ENCODE measurements around the gene RUNDC3A. TPM values are rescaled to one million over a fixed set of nuclear protein-coding genes. Genes with fewer than 3 reads are reported as not detected.
"Not testable (repeated sequence)": the region's sequence is repeated elsewhere in the genome, so short reads cannot be mapped to it uniquely, and the experiment has no call there.

The RUNDC3A gene
- total RNA-seq, 4 donors from 2014 or later, result 0.42 to 2.8 (median 1.7) TPM

DNA sequence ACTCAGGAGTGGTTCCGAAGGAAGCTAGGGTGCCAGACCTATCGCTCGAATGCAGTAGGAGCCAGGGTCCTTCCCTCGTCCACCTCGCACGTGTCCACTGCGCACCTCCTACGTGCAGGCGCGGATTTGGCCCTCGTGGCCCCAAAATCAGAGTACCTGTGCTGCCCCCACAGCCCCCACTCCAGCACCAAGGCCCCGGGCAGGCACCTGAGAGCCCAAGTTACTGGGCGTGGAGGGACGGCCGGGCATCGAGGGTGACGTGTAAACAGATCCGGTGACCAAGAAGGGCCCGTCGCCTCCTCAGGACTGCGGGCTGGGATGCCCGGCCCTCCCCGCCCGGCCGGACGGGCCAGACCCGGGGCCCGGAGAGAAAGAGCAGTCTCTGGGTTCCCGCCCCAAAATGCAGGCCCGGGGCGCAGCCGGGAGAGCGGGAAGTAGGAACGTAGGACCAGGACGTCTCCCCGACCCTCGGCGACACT lies 15.7 kb downstream of the RUNDC3A start:
- Histone ChIP-seq H3K27me3 (no peaks in the 10 kb centered on the region), H3K4me1 (peaks cover 27 to 42% (median 41%) of the 10 kb centered on the region in 4 donors), H3K9me3 (no peaks in the 10 kb centered on the region), H3K36me3 (peaks cover 24 to 39% (median 35%) of the 10 kb centered on the region in 4 donors), H3K4me3 (peak overlapping the region; percentile 80 to 100 (median 98)), H3K27ac (replicated peaks in 1 of 4) (peak overlapping the region; percentile 90 to 96 (median 94))
- no peak for DNase-seq (ENCODE audit: extremely low spot score)
- whole genome bisulfite sequencing, result no CpG with 5 or more reads among the region's 38 CpGs
- TF ChIP-seq CTCF (IDR thresholded peaks at IDR 0.05), result no peak
- no peak for TF ChIP-seq EP300 (IDR thresholded peaks at IDR 0.05)
- TF ChIP-seq POLR2A (IDR thresholded peaks at IDR 0.05; ENCODE audit: low read depth), result no peak
- TF ChIP-seq POLR2AphosphoS5 (IDR thresholded peaks at IDR 0.05), result no peak
- intact Hi-C loops (cut with DNase I), result loop anchor here (2.0 kb wide), 1 partner anchor 105 kb away; the partner anchor contains the start of gene UBTF

GRCh38 chr17:44324571-44325275 lies 16.3 kb downstream of the RUNDC3A start, which contains the start of gene SLC25A39:
Gene SLC25A39, minus strand, starts transcription at chr17:44324823. Its CDS starts 1,261 bp downstream, at chr17:44323562.
- peaks cover 21 to 33% (median 29%) of the 10 kb centered on the region in 4 donors for H3K36me3 ChIP-seq
- no peaks in the 10 kb centered on the region for H3K9me3 ChIP-seq
- TF ChIP-seq POLR2A (IDR thresholded peaks at IDR 0.05; ENCODE audit: low read depth), result no peak
- peak; percentile 91 to 94 for TF ChIP-seq POLR2AphosphoS5 (IDR thresholded peaks at IDR 0.05)
- no peak for TF ChIP-seq EP300 (IDR thresholded peaks at IDR 0.05)
- TF ChIP-seq CTCF (IDR thresholded peaks at IDR 0.05), result peak in 1 of 3 experiments; percentile 34
- peak; percentile 97 for DNase-seq (ENCODE audit: extremely low spot score)
- peak within 1 kb of the TSS; percentile 80 to 100 (median 98) for H3K4me3 ChIP-seq
- peak within 1 kb of the TSS; percentile 90 to 96 (median 94) for H3K27ac ChIP-seq (replicated peaks in 1 of 4)
- intact Hi-C loops (cut with DNase I), result loop anchor here (2.0 kb wide), 1 partner anchor 106 kb away; the partner anchor contains the start of gene UBTF
- peaks cover 27 to 42% (median 41%) of the 10 kb centered on the region in 4 donors for H3K4me1 ChIP-seq
- 0% methylated on average over 15 of the region's 85 CpGs for WGBS
- no peaks in the 10 kb centered on the region for H3K27me3 ChIP-seq

DNA sequence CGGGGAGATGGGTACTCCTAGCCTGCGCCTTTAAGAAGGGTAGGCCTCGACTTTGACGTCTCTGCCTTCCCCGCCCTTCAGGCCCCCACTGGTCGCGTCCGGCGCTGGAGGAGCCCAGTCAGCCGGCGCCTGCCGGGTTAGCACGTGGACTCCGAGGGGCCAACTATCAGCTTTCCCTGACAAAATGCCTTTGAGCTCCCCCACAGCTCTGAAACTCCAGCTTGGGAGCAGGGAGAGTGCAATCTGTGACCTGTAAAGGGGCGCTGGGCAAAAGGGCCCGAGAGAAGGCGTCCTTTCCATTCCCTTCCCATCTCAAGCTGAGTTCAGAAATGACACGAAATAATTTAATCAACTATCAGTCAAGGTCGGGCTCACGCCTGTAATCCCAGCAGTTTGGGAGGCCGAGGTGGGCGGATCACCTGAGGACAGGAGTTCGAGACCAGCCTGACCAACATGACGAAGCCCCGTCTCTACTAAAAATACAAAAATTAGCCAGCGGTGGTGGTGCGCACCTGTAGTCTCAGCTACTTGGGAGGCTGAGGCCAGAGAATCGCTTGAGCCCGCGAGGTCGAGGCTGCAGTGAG lies 18.6 kb downstream of the RUNDC3A start:
- H3K9me3 ChIP-seq, result no peaks in the 10 kb centered on the region
- WGBS, result 23% methylated on average over 31 of the region's 31 CpGs
- H3K27me3 ChIP-seq, result no peaks in the 10 kb centered on the region
- peaks cover 27 to 49% (median 46%) of the 10 kb centered on the region in 4 donors for H3K4me1 ChIP-seq
- TF ChIP-seq POLR2AphosphoS5 (IDR thresholded peaks at IDR 0.05) (peak; percentile 68 to 93), POLR2A (IDR thresholded peaks at IDR 0.05; ENCODE audit: low read depth) (no peak), CTCF (IDR thresholded peaks at IDR 0.05) (peak in 1 of 3 experiments; percentile 51)
- peak; percentile 99 for DNase-seq (ENCODE audit: extremely low spot score)
- peaks cover 0 to 10% (median 7%) of the 10 kb centered on the region in 4 donors for H3K36me3 ChIP-seq
- intact Hi-C loops (cut with DNase I), result no loop called here
- H3K4me3 ChIP-seq, result peak overlapping the region; percentile 80 to 100 (median 98)
- peak overlapping the region; percentile 90 to 96 (median 94) for H3K27ac ChIP-seq (replicated peaks in 1 of 4)

- no peaks in the 10 kb centered on the region for H3K27me3 ChIP-seq
- no peaks in the 10 kb centered on the region for H3K9me3 ChIP-seq
- TF ChIP-seq EP300 (IDR thresholded peaks at IDR 0.05) (no peak), POLR2AphosphoS5 (IDR thresholded peaks at IDR 0.05) (no peak), POLR2A (IDR thresholded peaks at IDR 0.05; ENCODE audit: low read depth) (no peak), CTCF (IDR thresholded peaks at IDR 0.05) (no peak)
- 77% methylated on average over 7 of the region's 7 CpGs for WGBS
- H3K4me1 ChIP-seq, result peaks cover 27 to 44% (median 38%) of the 10 kb centered on the region in 4 donors
- peaks cover 0 to 1% (median 0%) of the 10 kb centered on the region in 4 donors for H3K36me3 ChIP-seq
- DNase-seq (ENCODE audit: extremely low spot score), result no peak
- no peak overlapping the region for H3K27ac ChIP-seq (replicated peaks in 1 of 4)
- no peak overlapping the region for H3K4me3 ChIP-seq
- intact Hi-C loops (cut with DNase I), result loop anchor here (2.0 kb wide), 1 partner anchor 117 kb away; no protein-coding TSS in a partner anchor
These were observed 19.5 kb downstream of the RUNDC3A start for GRCh38 chr17:44327715-44328449.

GRCh38 chr17:44329516-44329915 lies 21.1 kb downstream of the RUNDC3A start:
- intact Hi-C loops (cut with DNase I), result loop anchor here (2.0 kb wide), 1 partner anchor 119 kb away; no protein-coding TSS in a partner anchor
- H3K27ac ChIP-seq (replicated peaks in 1 of 4); H3K9me3 ChIP-seq; H3K4me3 ChIP-seq; H3K36me3 ChIP-seq; H3K27me3 ChIP-seq; DNase-seq (ENCODE audit: extremely low spot score): not testable (repeated sequence)
- 85% methylated on average over 7 of the region's 7 CpGs for WGBS
- peaks cover 13 to 29% (median 24%) of the 10 kb centered on the region in 4 donors for H3K4me1 ChIP-seq

GRCh38 chr17:44330263-44330662 lies 21.9 kb downstream of the RUNDC3A start:
- H3K4me3 ChIP-seq; intact Hi-C loops (cut with DNase I); DNase-seq (ENCODE audit: extremely low spot score); H3K27ac ChIP-seq (replicated peaks in 1 of 4); H3K36me3 ChIP-seq; H3K9me3 ChIP-seq; H3K27me3 ChIP-seq: not testable (repeated sequence)
- peaks cover 13 to 25% (median 24%) of the 10 kb centered on the region in 4 donors for H3K4me1 ChIP-seq
- 88% methylated on average over 5 of the region's 5 CpGs for WGBS
